Ishikawa (cell line): ENCODE results near the gene FGF14.

ENCODE experiments used
- CREB1 ChIP-seq: IDR thresholded peaks from 2 replicates; pipeline ENCODE4 v1.6.1; 2012; ENCODE audit warnings: low read depth
- EP300 ChIP-seq: IDR thresholded peaks from 2 replicates; pipeline ENCODE4 v1.6.1; 2012; ENCODE audit warnings: borderline replicate concordance
- MAX ChIP-seq: IDR thresholded peaks from 2 replicates; pipeline ENCODE4 v1.6.1; 2012
- RAD21 ChIP-seq: IDR thresholded peaks from 2 replicates; pipeline ENCODE4 v1.6.1; 2012; ENCODE audit warnings: low read depth
- REST ChIP-seq: IDR thresholded peaks from 2 replicates; pipeline ENCODE4 v1.6.1; 2012; ENCODE audit warnings: low read depth, mild to moderate bottlenecking
- TCF12 ChIP-seq: IDR thresholded peaks from 2 replicates; pipeline ENCODE4 v1.6.1; 2012; ENCODE audit warnings: low read depth

- TF ChIP-seq EP300 (no peak), REST (no peak), CREB1 (no peak), TCF12 (no peak), RAD21 (no peak), MAX (no peak)
Measured at GRCh38 chr13:102225892-102226291, 176.0 kb downstream of the FGF14 start.
